MG63 (cell line): ENCODE results near the gene PDLIM7. TPM values are rescaled to one million over a fixed set of nuclear protein-coding genes. Genes with fewer than 3 reads are reported as not detected.

Source experiments
- DNase-seq: peaks from one replicate; pipeline ENCODE4 v3.0.0-alpha.2; 2020
- H3K27me3 ChIP-seq: fragments of 250-450 bp; sonication (Bioruptor Pico); 2 replicates; pipeline ENCODE4 v1.5.1; 2020; ENCODE audit warnings: mild to moderate bottlenecking, moderate library complexity
- H3K36me3 ChIP-seq: fragments of 250-450 bp; sonication (Bioruptor Pico); 2 replicates; pipeline ENCODE4 v1.5.1; 2020; ENCODE audit warnings: mild to moderate bottlenecking, moderate library complexity
- H3K4me3 ChIP-seq: fragments of 250-450 bp; sonication (Bioruptor Pico); 2 replicates; pipeline ENCODE4 v1.5.1; 2020; ENCODE audit warnings: mild to moderate bottlenecking, moderate library complexity
- H3K9me3 ChIP-seq: fragments of 250-450 bp; sonication (Bioruptor Pico); 2 replicates; pipeline ENCODE4 v1.5.1; 2020; ENCODE audit warnings: mild to moderate bottlenecking, moderate library complexity
- total RNA-seq: library from RNA; depleted of rRNA; stranded (reverse); fragments of >200 nt; shearing (Covaris generic); gene quantifications from 2 replicates; pipeline ENCODE4 v1.2.3, GENCODE V29; 2014; ENCODE audit warnings: low replicate concordance

PDLIM7 gene
- total RNA-seq, 1 experiment from 2014 or later = 165 TPM

DNA sequence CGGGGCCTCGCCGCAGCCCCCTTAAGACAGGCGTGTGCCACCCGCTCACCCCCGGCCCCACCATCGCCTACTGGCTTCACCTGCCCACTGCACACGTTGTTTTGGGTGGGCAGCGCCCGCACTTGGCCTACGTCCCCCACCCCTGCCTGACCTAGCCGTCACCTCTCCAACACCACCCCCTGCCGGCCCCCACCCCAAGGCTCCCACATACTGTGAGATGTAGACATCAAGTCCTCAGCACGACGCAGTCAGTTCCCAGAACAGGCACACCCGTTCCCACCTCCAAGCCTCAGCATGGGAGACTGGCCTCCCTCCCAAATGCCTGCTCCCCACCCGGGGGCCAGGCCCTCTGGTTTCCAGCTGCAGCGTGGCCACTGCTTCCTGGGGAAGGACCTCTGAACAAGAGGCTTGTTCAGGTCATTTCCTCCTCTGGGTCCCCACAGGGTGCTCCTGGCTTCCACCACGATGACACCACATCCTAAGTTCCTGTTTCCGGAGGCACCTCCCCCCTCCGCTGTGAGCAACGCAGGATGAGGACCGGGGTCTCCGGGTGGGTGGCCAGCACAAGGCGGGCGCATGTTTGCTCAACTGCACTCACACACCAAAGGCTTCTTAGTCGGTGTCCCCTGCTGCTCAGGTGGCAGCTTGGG is 35.3 kb downstream of the PDLIM7 start:
- Histone ChIP-seq H3K36me3 (peaks cover 92% of the 10 kb centered on the region), H3K27me3 (no peaks in the 10 kb centered on the region), H3K4me3 (no peak overlapping the region), H3K9me3 (no peaks in the 10 kb centered on the region)
- DNase-seq = no peak

DNA sequence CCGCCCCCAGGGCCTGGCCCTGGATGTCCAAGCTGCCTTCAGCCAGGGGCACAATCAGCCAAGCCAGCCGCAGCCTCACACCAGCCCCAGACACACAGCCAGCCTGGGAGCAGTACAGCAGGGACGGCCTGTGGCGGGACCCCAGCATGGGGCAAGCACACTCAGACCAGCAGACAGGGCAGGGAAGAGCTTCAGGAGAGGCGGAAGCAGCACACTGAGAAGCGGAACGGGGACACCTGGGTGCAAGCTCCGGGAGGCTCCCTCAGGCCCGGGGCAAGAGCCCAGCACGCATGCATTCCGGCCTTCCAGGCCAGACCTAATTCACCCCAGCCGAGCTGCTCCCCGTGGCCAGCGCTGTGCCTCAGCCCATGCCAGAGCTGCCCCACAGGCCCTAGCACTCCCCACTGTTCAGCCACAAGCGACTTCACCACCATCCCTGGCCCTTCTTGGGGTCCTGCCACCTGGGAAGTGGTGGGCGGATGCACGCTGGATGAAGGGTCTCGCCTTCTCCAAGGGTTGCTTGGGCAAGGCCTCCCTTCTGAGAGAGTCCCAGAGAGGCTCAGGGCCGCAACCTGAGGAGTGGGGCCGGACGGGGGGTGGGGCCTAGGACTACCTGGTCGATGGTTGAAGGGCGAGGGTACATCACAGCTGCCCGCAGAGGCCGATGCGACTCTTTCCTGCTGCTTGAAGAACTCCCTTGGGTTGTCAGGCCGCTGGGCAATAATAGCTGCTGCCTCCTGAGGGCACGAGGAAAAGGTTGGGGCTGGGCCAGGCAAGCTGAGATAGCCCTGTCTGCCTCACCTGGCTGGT is 37.4 kb downstream of the PDLIM7 start:
- H3K36me3 ChIP-seq = peaks cover 87% of the 10 kb centered on the region
- H3K9me3 ChIP-seq = no peaks in the 10 kb centered on the region
- H3K4me3 ChIP-seq = no peak overlapping the region
- DNase-seq = no peak
- H3K27me3 ChIP-seq = no peaks in the 10 kb centered on the region

DNA sequence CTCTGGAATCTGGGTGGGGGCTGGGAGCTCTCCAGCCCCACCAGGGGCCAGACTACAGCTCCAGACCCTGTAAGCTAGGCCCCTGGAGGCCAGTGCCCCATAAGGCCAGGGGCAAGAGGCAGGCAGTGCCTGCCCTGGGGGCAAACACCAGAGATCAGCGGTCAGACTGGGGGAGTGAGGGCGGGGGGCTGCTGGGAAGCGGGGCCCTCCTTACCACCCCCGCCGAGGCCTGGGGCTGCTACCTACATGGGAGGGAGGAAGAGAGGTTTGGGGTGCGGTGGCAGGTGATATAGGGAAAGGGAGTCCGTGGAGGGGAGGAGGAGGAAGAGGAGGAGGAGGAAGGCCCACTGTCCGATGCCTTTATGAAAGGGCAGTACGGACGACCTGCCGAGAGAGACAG is 38.0 kb downstream of the PDLIM7 start:
- Histone ChIP-seq H3K27me3 (no peaks in the 10 kb centered on the region), H3K36me3 (peaks cover 83% of the 10 kb centered on the region), H3K4me3 (no peak overlapping the region), H3K9me3 (no peaks in the 10 kb centered on the region)
- DNase-seq = no peak

DNA sequence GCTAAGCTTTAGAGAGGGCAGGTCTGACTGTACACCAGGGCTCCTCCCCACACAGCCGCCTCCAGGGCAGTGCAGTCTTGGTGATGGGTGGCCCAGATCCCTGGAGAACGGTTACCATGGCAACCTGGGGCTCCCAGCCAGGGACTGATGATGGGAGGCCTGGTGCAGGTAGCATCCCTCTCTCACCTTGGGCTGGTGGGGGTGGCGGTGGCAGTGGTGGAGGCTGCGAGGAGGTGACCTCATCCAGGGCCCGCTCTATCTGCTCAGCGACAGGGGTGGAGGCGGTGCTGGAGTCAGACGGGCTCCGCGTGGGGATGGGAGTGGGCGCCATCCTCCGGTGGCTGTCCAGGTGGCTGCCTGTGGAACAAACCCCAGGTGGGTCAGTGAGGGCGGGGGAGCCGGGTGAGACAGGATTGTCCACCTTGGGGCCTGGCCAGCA is 38.5 kb downstream of the PDLIM7 start:
- Histone ChIP-seq H3K4me3 (no peak overlapping the region), H3K36me3 (peaks cover 82% of the 10 kb centered on the region), H3K9me3 (no peaks in the 10 kb centered on the region), H3K27me3 (no peaks in the 10 kb centered on the region)
- no peak for DNase-seq

DNA sequence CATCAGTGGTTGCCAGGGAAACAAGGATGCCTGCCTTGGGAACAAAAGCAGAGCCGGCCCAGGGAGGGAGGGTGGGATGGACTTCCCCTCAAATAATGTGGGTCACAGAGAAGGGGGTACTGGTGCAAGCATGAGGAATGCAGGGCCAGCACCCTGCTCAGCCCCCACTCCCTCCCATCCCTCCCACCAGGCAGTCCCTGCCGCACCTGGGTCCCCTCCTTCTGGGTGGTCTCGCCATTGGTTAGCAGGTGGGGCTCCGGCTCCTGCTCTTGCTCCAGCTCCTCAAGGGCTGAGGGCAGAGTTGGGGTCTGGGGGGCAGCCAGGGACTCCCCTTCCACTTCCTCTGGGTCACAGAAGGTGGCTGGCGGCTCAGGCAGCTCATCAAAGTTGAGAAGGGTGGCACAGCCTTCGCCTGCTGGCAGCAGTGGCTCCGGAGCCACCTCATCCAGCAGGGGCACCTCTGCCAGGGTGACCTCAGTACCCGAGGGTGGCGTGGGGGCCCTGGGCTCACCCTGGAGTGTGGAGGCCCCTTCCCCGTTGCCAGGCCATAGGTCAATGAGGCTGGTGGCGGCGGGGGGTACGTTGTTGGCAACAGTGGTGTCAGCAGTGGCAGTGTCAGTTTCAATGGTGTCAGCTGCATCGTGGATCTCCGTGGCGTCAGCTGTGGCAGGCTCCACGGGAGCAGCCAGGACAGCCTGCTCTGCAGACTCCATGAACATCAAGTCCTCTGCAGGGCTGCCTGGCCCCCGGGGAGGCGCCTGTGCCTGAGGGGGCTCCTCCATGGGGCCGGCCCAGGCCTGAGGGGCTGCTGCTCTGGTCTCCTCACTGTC is 39.3 kb downstream of the PDLIM7 start:
- H3K4me3 ChIP-seq = no peak overlapping the region
- no peak for DNase-seq
- H3K9me3 ChIP-seq = no peaks in the 10 kb centered on the region
- H3K27me3 ChIP-seq = no peaks in the 10 kb centered on the region
- H3K36me3 ChIP-seq = peaks cover 82% of the 10 kb centered on the region

DNA sequence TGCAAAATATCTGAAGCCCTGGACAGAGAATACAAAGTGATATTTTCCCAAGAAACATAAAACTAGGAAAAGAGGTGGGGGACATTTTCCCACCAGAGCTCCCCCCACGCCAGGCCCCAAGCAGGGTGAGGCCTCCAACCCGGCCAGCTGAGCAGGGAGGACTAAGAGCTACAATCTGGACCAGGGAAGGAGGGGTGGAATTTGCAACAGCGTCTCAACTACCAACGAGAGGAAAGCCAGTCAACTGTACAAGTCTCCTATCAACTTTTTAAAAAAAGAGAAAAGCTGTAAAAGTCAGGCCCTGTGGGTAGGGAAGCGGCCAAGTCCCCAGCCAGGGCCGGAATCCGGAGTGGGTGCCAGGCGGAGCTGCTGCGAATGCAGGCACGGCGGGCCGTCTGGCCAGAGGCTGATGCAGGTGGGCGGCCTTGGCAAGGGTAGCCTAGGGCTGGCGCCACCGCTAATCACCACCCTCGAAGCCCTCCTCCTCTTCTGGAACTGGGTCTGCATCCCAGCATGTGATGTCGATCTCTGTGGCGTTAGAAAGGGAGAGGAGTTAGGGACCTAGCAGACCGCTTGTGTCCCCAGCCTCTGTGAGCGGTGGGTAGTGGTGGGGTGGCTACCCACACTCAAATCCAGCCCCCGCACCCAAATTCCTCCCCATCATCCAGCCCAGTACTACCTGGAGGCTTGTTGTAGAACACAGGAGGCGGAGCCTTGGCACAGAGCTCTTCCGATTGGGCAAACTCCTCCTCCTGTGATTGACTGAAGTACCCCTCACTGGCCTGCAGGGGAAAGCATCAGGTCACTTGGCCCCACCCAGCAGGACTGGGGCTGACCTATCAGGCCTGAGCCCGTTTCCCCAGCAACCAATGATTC is 40.2 kb downstream of the PDLIM7 start:
- peak; percentile 96 for DNase-seq
- Histone ChIP-seq H3K27me3 (no peaks in the 10 kb centered on the region), H3K36me3 (peaks cover 77% of the 10 kb centered on the region), H3K9me3 (no peaks in the 10 kb centered on the region), H3K4me3 (no peak overlapping the region)

DNA sequence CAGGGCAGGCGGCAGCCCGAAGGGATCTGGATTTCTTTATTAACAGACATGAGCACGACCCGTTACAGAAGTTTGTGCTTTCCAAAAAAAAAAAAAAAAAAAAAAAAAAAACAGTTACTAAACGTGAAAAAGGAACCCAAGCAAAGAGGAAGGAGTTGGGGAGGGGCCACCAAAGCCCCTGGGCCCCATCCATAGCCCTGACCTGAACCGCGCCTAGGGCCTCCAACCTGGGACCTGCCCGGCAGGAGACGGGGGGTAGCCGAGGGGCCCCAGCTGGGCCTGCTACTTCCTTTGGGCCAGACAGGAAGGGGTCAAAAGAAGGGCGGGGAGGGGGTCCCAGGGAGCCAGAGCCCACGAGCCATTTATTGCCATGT is 40.8 kb downstream of the PDLIM7 start:
- no peaks in the 10 kb centered on the region for H3K27me3 ChIP-seq
- DNase-seq = no peak
- H3K9me3 ChIP-seq = no peaks in the 10 kb centered on the region
- H3K4me3 ChIP-seq = no peak overlapping the region
- H3K36me3 ChIP-seq = peaks cover 78% of the 10 kb centered on the region

DNA sequence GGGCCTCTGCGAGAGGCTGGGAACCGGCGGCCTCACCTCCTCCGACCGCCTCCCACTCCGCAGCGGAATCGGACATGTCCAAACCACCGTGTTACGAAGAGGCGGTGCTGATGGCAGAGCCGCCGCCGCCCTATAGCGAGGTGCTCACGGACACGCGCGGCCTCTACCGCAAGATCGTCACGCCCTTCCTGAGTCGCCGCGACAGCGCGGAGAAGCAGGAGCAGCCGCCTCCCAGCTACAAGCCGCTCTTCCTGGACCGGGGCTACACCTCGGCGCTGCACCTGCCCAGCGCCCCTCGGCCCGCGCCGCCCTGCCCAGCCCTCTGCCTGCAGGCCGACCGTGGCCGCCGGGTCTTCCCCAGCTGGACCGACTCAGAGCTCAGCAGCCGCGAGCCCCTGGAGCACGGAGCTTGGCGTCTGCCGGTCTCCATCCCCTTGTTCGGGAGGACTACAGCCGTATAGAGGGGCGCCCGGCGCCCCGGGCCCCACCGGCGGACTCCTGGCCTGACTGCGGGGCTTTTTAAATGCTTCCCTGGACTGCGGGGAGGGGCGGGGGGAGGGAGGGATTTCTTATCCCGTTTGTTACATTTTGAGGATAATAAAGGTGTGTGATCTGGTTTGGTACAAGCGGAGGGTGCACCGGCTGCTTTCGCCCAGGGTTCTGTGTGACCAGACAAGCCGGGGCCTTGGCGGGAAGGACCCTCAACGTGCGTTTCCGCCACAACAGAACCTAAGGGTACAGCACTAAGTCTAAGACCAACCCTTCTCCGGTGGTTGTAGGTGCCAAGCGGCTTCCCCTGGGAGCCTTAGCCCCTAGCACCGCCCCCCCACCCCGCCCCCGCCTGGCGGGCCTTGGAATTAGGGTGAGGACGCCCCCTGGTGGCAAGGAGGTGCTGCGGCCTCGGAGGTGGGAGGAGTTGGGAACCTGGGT is 41.5 kb downstream of the PDLIM7 start:
- peaks cover 76% of the 10 kb centered on the region for H3K36me3 ChIP-seq
- H3K9me3 ChIP-seq = no peaks in the 10 kb centered on the region
- H3K4me3 ChIP-seq = no peak overlapping the region
- H3K27me3 ChIP-seq = no peaks in the 10 kb centered on the region
- peak; percentile 84 for DNase-seq

DNA sequence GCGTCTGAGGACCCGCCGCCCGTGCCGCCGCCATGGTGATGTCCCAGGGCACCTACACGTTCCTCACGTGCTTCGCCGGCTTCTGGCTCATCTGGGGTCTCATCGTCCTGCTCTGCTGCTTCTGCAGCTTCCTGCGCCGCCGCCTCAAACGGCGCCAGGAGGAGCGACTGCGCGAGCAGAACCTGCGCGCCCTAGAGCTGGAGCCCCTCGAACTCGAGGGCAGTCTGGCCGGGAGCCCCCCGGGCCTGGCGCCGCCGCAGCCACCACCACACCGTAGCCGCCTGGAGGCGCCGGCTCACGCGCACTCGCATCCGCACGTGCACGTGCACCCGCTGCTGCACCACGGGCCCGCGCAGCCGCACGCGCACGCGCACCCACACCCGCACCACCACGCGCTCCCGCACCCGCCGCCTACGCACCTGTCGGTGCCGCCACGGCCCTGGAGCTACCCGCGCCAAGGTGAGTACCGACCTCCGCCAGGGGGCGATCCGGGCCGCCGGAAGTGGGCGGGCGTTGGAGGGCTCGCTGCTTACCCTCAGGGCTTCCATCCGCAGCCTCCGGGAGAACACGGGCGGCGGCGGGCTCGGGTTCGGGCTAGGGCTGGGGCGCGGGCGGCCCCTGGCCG is 42.3 kb downstream of the PDLIM7 start:
- no peak for DNase-seq

DNA sequence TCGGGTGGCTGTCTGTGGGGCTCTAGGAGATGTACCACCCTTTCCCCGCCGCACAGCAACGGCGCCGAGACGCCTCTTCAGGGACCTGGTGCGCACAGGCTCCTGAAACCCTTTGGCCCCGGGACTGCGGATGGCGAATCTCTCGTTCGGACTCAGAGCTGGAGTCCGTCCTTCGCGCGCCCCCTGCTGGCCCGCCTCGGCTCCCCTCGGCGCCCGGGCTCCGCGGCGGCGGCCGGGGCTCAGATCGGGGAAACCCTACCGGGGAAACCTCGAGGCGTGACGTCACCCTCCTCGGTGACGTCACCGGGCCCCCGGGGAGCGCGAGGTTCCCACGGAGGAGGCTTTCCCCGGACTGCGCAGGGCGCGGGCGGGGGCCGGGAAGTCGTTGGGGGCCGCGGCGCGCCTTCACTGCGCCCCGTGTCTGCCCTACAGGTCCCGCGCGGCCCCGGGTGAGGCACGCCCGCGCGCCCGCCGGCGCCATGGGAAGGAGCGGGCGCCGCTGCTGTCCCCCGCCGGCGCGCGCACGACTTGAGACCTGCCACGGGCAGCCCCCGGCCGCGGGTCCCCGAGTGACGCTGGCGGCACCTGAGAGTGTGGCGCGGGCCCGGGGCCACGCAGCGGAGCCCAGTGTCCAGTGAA is 42.9 kb downstream of the PDLIM7 start:
- Histone ChIP-seq H3K36me3 (peaks cover 78% of the 10 kb centered on the region), H3K27me3 (no peaks in the 10 kb centered on the region), H3K9me3 (no peaks in the 10 kb centered on the region), H3K4me3 (no peak overlapping the region)
- peak; percentile 92 for DNase-seq

More for the DNA sequence above, 42.3 kb downstream of the PDLIM7 start:
- H3K36me3 ChIP-seq = peaks cover 76% of the 10 kb centered on the region
- H3K4me3 ChIP-seq = no peak overlapping the region
- no peaks in the 10 kb centered on the region for H3K9me3 ChIP-seq
- H3K27me3 ChIP-seq = no peaks in the 10 kb centered on the region

DNA sequence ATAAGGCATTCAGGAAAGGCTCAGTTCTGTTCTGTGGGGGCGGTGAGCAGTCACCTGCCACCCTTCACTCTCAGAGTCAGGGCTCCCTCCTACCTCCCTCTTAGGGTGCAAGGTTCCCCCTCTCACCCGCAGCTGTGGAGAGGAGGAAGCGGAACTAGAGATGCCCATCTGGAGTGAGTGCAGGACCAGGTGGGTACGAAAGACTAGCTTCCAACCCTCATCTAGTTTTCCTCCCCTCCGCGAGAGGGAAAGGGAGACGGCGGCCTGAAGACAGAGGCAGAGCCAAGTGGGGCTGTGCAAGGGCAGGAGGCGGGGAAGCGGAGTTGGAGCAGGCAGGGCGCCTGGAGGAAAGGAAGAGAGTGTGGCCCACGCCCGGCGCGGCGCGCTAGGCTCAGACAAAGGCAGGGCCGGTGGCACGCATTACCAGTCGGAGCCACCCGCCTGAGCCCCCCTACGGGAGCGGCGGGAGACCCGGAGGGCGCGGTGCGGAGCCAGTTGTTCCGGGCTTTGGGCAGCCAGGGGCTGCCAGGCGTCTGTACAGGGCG is 43.5 kb downstream of the PDLIM7 start:
- no peak overlapping the region for H3K4me3 ChIP-seq
- H3K36me3 ChIP-seq = peaks cover 78% of the 10 kb centered on the region
- H3K9me3 ChIP-seq = no peaks in the 10 kb centered on the region
- no peaks in the 10 kb centered on the region for H3K27me3 ChIP-seq
- no peak for DNase-seq

DNA sequence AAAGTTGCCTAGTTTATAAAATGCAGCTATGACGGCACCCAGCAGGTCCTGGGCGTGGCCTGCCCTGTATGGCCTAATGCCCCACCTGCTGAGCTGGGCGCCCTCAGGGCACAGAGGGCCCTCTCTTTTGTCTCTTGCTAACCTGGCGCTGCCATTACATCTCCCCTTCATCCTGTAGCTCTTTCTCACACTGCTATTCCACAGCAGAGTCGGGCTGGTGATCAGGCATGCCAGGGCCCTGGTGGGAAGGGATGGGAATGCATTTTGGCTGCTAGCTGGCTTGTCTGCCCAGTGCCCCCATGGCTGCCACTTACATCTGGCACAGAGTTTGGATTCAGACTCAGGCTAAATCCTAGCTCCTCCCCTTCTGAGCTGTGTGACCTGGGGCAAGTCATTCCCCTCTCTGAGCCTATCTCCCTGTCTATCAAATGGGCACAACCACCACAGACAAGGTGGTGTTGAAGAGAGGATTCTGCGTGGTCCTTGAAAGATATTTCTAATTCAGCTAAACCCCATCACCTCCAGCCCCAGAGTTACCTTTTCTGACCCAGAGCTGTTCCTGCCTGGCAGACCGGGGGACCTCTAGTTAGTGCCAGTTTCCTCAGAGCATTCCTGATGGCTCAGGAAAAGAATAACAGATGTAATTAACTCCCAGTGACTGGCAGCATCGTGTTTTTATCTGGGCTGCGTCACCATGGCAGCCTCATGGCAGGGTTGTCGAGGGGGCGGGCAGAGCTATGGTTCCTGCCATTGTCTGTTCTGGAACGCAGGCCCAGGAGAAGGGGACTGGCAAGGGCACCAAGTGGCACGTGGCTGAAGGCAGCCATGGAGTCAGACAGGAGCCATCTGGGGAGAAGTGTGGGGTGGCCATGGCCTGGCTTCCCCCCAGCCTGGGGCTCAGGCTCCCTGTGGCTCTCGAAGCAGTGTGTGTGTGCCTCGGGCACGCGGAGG is 44.4 kb downstream of the PDLIM7 start:
- Histone ChIP-seq H3K9me3 (no peaks in the 10 kb centered on the region), H3K36me3 (peaks cover 72% of the 10 kb centered on the region), H3K27me3 (no peaks in the 10 kb centered on the region), H3K4me3 (no peak overlapping the region)
- no peak for DNase-seq

DNA sequence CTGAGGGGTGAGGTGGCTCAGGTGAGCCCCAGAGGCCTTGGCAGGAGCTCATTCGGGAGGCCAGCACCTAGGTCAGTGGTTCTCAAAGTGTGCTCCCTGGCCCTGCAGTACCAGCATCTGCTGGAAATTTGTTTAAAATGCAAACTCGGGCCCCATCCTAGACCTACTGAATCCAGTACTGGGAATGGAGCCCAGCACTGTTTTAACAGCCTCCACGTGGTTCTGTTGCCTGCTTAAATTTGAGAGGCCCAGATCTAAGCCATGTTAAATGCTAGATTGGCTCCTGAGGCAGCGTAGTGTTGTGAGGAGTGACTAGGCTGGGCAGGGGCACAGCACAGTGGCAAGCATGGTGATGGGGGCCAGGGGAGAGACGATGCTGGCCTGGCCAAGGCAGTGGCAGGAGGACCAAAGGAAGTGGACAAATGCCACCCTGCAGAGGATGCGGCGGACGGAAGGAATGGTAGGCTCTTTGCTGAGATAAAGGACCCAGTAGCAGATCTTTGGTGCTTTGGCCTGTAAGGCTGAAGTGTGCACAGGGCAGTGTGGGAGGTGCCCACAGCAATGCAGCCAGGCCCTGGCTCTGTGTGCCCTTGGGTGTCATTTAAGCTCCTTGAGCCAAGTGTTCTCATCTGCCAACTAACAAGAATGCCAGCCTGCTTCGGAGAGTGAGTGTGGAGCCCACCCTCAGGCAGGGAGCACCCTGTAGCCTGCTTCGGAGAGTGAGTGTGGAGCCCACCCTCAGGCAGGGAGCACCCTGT is 46.6 kb downstream of the PDLIM7 start:
- Histone ChIP-seq H3K36me3 (peaks cover 61% of the 10 kb centered on the region), H3K4me3 (no peak overlapping the region), H3K27me3 (no peaks in the 10 kb centered on the region), H3K9me3 (no peaks in the 10 kb centered on the region)
- DNase-seq = no peak
